Activated T-cell treated with anti-CD3 and anti-CD28 coated beads for 1 hour (primary cell): Measurements from ENCODE around the gene TK2.
"Not testable (repeated sequence)": the region's sequence is repeated elsewhere in the genome, so short reads cannot be mapped to it uniquely, and the experiment has no call there.

ENCODE experiments used
- DNase-seq: peaks from one replicate; pipeline ENCODE4 v3.0.0-alpha.2; 2020; ENCODE audit warnings: low read depth

TK2 gene

GRCh38 chr16:66519482-66520373 lies 30.2 kb downstream of the TK2 start:
- no peak for DNase-seq

- no peak for DNase-seq
Observed at GRCh38 chr16:66517586-66518263, 32.2 kb downstream of the TK2 start.

- peak; percentile 65 for DNase-seq
Observed at GRCh38 chr16:66516808-66517585, 32.9 kb downstream of the TK2 start.

GRCh38 chr16:66516509-66516807 lies 33.5 kb downstream of the TK2 start:
- no peak for DNase-seq

- DNase-seq = no peak
Observed at GRCh38 chr16:66515596-66516508, 34.1 kb downstream of the TK2 start.

- not testable (repeated sequence) for DNase-seq
Observed at GRCh38 chr16:66514980-66515595, 34.8 kb downstream of the TK2 start.

GRCh38 chr16:66514391-66514790 lies 35.5 kb downstream of the TK2 start:
- DNase-seq = not testable (repeated sequence)

GRCh38 chr16:66513111-66513723 lies 36.7 kb downstream of the TK2 start:
- no peak for DNase-seq

GRCh38 chr16:66512272-66513110 lies 37.4 kb downstream of the TK2 start:
- no peak for DNase-seq

- no peak for DNase-seq
Observed at GRCh38 chr16:66511602-66512271, 38.2 kb downstream of the TK2 start.

- no peak for DNase-seq
Observed at GRCh38 chr16:66510711-66511601, 39.0 kb downstream of the TK2 start.

GRCh38 chr16:66510298-66510697 lies 39.6 kb downstream of the TK2 start:
- no peak for DNase-seq

GRCh38 chr16:66509576-66509975 lies 40.3 kb downstream of the TK2 start:
- no peak for DNase-seq

- no peak for DNase-seq
Observed at GRCh38 chr16:66508914-66509496, 40.9 kb downstream of the TK2 start.

GRCh38 chr16:66508248-66508913 lies 41.5 kb downstream of the TK2 start:
- no peak for DNase-seq

- DNase-seq = no peak
Observed at GRCh38 chr16:66507731-66508239, 42.1 kb downstream of the TK2 start.

- no peak for DNase-seq
Observed at GRCh38 chr16:66503612-66504011, 46.3 kb downstream of the TK2 start.
